Adrenal gland (tissue), 12 donors: Measurements from ENCODE around the gene C2orf42. TPM values are rescaled to one million over a fixed set of nuclear protein-coding genes. Genes with fewer than 3 reads are reported as not detected.
"Not testable (repeated sequence)": the region's sequence is repeated elsewhere in the genome, so short reads cannot be mapped to it uniquely, and the experiment has no call there.

Source experiments
- DNase-seq, 7 donors: peaks; one replicate each; pipeline ENCODE4 v3.0.0-alpha.2; 2019 to 2020
- H3K27ac ChIP-seq, 5 donors: fragments of 200-600 bp; sonication (generic) in 4 of 5; 1 replicate in 3 of 5; 2 replicates in 2 of 5; pipeline versions ENCODE4 v1.5.1 to v1.8.0; 2016 to 2020; ENCODE audit warnings: mild to moderate bottlenecking in 1 of 5
- H3K27me3 ChIP-seq: fragments of 200-600 bp; 2 replicates; pipeline ENCODE4 v1.8.0; 2021
- H3K36me3 ChIP-seq, 2 donors: fragments of 200-600 bp; replicated peaks in 1 of 2; 1 replicate in 1 of 2; 2 replicates in 1 of 2; pipeline versions ENCODE4 v1.5.1 to v1.8.0; 2018 to 2022
- H3K4me1 ChIP-seq, 2 donors: fragments of 200-600 bp; replicated peaks in 1 of 2; 1 replicate in 1 of 2; 2 replicates in 1 of 2; pipeline versions ENCODE4 v1.5.1 to v1.8.0; 2018 to 2021
- H3K4me3 ChIP-seq, 4 donors: fragments of 200-600 bp; sonication (generic) in 3 of 4; one replicate each; pipeline ENCODE4 v1.5.1; 2016 to 2018
- H3K9me3 ChIP-seq, 3 donors: fragments of 200-600 bp; sonication (generic) in 1 of 3; replicated peaks in 1 of 3; 1 replicate in 2 of 3; 2 replicates in 1 of 3; pipeline versions ENCODE4 v1.5.1 to v1.8.0; 2016 to 2021
- CTCF ChIP-seq, 6 experiments: fragments of 450-650 bp in 4 of 6; fragments of 200-600 bp in 2 of 6; sonication (generic) in 1 of 6; IDR thresholded peaks; 1 replicate in 5 of 6; 2 replicates in 1 of 6; pipeline versions ENCODE4 v1.5.1 to v1.8.0; 2016 to 2021; ENCODE audit warnings: antibody characterized with exemption in 6 of 6, mild to moderate bottlenecking in 2 of 6, moderate library complexity in 1 of 6
- POLR2A ChIP-seq, 2 donors: fragments of 450-650 bp; IDR thresholded peaks; one replicate each; pipeline ENCODE4 v1.6.1; 2017; ENCODE audit warnings: antibody characterized with exemption in 2 of 2, mild to moderate bottlenecking in 2 of 2, moderate library complexity in 1 of 2
- WGBS, 4 donors: extraction: QIAGEN DNeasy Blood & Tissue Kit in 2 of 4; methylation state at CpG; one replicate each; pipeline versions ENCODE4 v1.1.5 to v1.1.7; 2013 to 2017; 5-methylcytosine and 5-hydroxymethylcytosine counted together
- intact Hi-C, 2 donors: fragments of 100-400 bp; cut with DNase I; formaldehyde crosslinking; loops; one replicate each; pipeline versions ENCODE4 v1.14.1 to v1.15.0; 2022 to 2023
- polyA plus RNA-seq, 3 donors: library from polyadenylated mRNA; stranded (reverse); fragments of 200-250 nt in 2 of 3; fragments of 350-450 nt in 1 of 3; fragmentation: Illumina TruSeq in 1 of 3; extraction: RNeasy Lipid Tissue Mini Kit (QIAGEN cat#74804) in 1 of 3; gene quantifications; one replicate each; pipeline ENCODE4 v1.2.3, GENCODE V29; 2013 to 2014
- total RNA-seq, 9 donors: library from RNA; depleted of rRNA in 4 of 9; stranded (reverse); fragments of >200 nt in 4 of 9; fragments of 120-200 nt in 1 of 9; fragmentation: NEBNext Ultra II Directional in 1 of 9; extraction: Animal tissue kit (Norgen Biotek cat#: 25700) in 1 of 9; gene quantifications; one replicate each; pipeline versions ENCODE4 v1.1.0 to v1.2.4, GENCODE V29; 2013 to 2023
- donor health status: healthy with polysubstance abuse.
- donor health status: Bipolar disorder and iron deficiency.
- donor health status: DM: yes; HTN: yes; CAD: no.
- donor health status: DM: no; HTN: no; CAD: no.
- donor health status: DM: no; HTN: no; CAD: no.
- donor health status: DM: yes; HTN: yes; CAD: no.

Gene C2orf42
- total and polyA plus RNA-seq, 12 donors = 8.0 to 33.7 (median 16.5) TPM

DNA sequence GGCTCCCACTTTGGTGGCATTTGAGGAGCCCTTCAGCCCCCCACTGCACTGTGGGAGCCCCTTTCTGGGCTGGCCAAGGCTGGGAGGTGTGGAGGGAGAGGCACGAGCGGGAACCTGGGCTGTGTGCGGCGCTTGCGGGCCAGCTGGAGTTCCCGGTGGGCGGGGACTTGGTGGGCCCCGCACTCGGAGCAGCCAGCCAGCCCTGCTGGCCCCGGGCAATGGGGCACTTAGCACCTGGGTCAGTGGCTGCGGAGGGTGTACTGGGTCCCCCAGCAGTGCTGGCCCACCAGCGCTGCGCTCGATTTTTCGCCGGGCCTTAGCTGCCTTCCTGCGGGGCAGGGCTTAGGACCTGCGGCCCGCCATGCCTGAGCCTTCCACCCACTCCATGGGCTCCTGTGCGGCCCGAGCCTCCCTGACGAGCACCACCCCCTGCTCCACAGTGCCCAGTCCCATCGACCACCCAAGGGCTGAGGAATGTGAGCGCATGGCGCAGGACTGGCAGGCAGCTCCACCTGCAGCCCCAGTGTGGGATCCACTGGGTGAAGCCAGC lies 42.5 kb downstream of the C2orf42 start:
- H3K27me3 ChIP-seq, H3K36me3 ChIP-seq, H3K4me1 ChIP-seq, H3K27ac ChIP-seq, H3K4me3 ChIP-seq, DNase-seq, H3K9me3 ChIP-seq: not testable (repeated sequence)
- WGBS, 4 donors = 94 to 100% (median 94%) methylated on average over 1 to 24 of the region's 25 CpGs
- intact Hi-C loops = loop anchor here (5.0 to 10.0 kb wide), 2 partner anchors 231 to 233 kb away; partner anchors contain the start of gene MXD1 (in 2 of the 2)

GRCh38 chr2:70145851-70146739 lies 44.7 kb downstream of the C2orf42 start:
- 80 to 87% (median 83%) methylated on average over 8 to 9 of the region's 9 CpGs for WGBS, 4 donors
- H3K27me3 ChIP-seq = no peaks in the 10 kb centered on the region
- H3K9me3 ChIP-seq = no peaks in the 10 kb centered on the region
- TF ChIP-seq CTCF (IDR thresholded peaks at IDR 0.05) (no peak), POLR2A (IDR thresholded peaks at IDR 0.05) (no peak)
- H3K4me1 ChIP-seq = peaks cover 11 to 16% of the 10 kb centered on the region in 2 donors
- H3K36me3 ChIP-seq = no peaks in the 10 kb centered on the region
- no peak for DNase-seq
- intact Hi-C loops = loop anchor here (5.0 to 10.0 kb wide), 2 partner anchors 229 to 231 kb away; partner anchors contain the start of gene MXD1 (in 2 of the 2)
- H3K27ac ChIP-seq = no peak overlapping the region
- H3K4me3 ChIP-seq = no peak overlapping the region

DNA sequence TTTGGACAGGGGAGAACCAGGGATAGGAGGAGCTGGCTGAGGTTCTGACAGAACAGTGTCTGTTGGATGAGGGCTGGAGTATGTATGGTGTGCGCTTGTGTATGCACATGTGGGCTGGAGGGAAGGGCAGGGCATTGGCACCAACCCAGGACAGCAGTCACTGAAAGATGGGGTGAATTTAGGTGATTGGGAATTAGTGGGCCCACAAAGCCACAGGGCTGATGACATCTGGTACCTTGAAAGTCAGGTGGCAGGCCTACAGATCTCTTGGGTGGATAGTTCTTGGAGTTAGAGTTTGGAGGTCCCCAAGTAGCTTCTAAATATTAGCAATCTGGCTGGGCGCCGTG lies 45.7 kb downstream of the C2orf42 start:
- H3K27ac ChIP-seq = no peak overlapping the region
- H3K27me3 ChIP-seq = no peaks in the 10 kb centered on the region
- no peak overlapping the region for H3K4me3 ChIP-seq
- intact Hi-C loops = loop anchor here (5.0 to 10.0 kb wide), 2 partner anchors 228 to 230 kb away; partner anchors contain the start of gene MXD1 (in 2 of the 2)
- TF ChIP-seq POLR2A (IDR thresholded peaks at IDR 0.05) = no peak
- no peak for TF ChIP-seq CTCF (IDR thresholded peaks at IDR 0.05)
- H3K36me3 ChIP-seq = no peaks in the 10 kb centered on the region
- 93 to 98% (median 95%) methylated on average over 2 to 3 of the region's 3 CpGs for WGBS, 4 donors
- DNase-seq = no peak
- H3K9me3 ChIP-seq = no peaks in the 10 kb centered on the region
- H3K4me1 ChIP-seq = peaks cover 11 to 19% of the 10 kb centered on the region in 2 donors

DNA sequence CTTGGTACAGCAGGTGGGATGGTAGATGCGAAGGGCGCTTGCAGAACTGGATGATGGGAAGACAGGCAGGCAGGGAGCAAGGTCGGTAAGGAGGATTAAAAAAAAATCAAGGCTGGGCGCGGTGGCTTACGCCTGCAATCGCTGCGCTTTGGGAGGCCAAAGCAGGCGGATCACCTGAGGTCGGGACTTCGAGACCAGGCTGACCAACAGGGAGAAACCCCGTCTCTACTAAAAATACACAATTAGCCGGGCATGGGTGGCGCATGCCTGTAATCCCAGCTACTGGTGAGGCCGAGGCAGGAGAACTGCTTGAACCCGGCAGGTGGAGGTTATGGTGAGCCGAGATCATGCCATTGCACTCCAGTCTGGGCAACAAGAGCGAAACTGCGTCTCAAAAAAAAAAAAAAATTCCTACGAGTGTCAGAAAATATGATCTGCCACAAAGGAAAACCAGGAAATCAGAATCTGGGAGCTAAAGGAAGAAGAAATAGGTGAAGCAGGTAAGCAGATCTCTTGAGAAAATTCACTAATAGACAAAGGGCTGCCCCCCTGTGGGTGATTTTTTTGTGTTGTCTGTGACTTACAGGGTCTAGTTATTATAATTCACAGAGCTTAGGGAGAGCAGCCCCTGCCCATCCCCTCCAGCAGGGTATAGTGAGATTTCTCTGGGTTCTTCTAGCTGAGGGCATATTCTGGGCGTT lies 46.2 kb downstream of the C2orf42 start:
- no peak overlapping the region for H3K4me3 ChIP-seq
- H3K36me3 ChIP-seq = no peaks in the 10 kb centered on the region
- no peaks in the 10 kb centered on the region for H3K9me3 ChIP-seq
- peak in 1 of 7 donors; percentile 19 for DNase-seq
- TF ChIP-seq CTCF (IDR thresholded peaks at IDR 0.05) (no peak), POLR2A (IDR thresholded peaks at IDR 0.05) (no peak)
- H3K27me3 ChIP-seq = no peaks in the 10 kb centered on the region
- H3K27ac ChIP-seq = no peak overlapping the region
- H3K4me1 ChIP-seq = peaks cover 11 to 19% of the 10 kb centered on the region in 2 donors
- WGBS, 4 donors = 91 to 95% (median 93%) methylated on average over 20 to 21 of the region's 21 CpGs
- intact Hi-C loops = loop anchor here (5.0 to 10.0 kb wide), 3 partner anchors 57 to 230 kb away; partner anchors contain the start of genes MXD1 (in 2 of the 2) and PCBP1 (in 2 of the 2)
